IMR-90 (cell line): Measurements from ENCODE around the gene VTCN1. TPM values are rescaled to one million over a fixed set of nuclear protein-coding genes. Genes with fewer than 3 reads are reported as not detected.

Experiments
- ATAC-seq: fragments of 200-7000 bp; cut with Tn5 transposase; 2 replicates; pipeline ENCODE4 v1.9.1; 2020; ENCODE audit warnings: low read depth, mild to moderate bottlenecking, moderate library complexity
- BruUV-seq: library from RNA; stranded (reverse); fragments of 400-500 nt; replicated peaks from 2 replicates; lab custom pipeline; 2021; lab: Mats Ljungman, UMichigan
- CTCF ChIA-PET: fragments of 300-600 bp; formaldehyde crosslinking; extraction: SDS; loops from one replicate; lab custom pipeline; 2021; ENCODE audit warnings: antibody characterized with exemption; lab: Yijun Ruan, JAX
- POLR2A ChIA-PET: fragments of 300-600 bp; sonication (Branson Sonifier 250); formaldehyde crosslinking; loops from one replicate; lab custom pipeline; 2022; ENCODE audit warnings: antibody characterized with exemption; ENCODE audit not compliant: unreplicated experiment; lab: Charles Lee
- DNase-seq: peaks from one replicate; pipeline ENCODE4 v3.0.0; 2013
- H2AFZ ChIP-seq: replicated peaks from 2 replicates; pipeline ENCODE3; 2013; ENCODE audit warnings: low read length, mild to moderate bottlenecking; ENCODE audit not compliant: poor library complexity
- H2AK5ac ChIP-seq: 2 replicates; pipeline ENCODE4 v1.6.1; 2013; ENCODE audit warnings: low read depth, low read length, inconsistent platforms
- H2AK9ac ChIP-seq: replicated peaks from 2 replicates; pipeline ENCODE3; 2013; ENCODE audit warnings: mild to moderate bottlenecking, low read depth, low read length, moderate library complexity; ENCODE audit not compliant: poor library complexity
- H2BK120ac ChIP-seq: 2 replicates; pipeline ENCODE4 v1.6.1; 2013; ENCODE audit warnings: low read depth, low read length, inconsistent platforms
- H2BK15ac ChIP-seq: 3 replicates; pipeline ENCODE4 v1.6.1; 2013; ENCODE audit warnings: low read depth, low read length, inconsistent platforms
- H2BK20ac ChIP-seq: 2 replicates; pipeline ENCODE4 v1.6.1; 2013; ENCODE audit warnings: low read depth, mild to moderate bottlenecking, inconsistent platforms, low read length, moderate library complexity
- H2BK5ac ChIP-seq: 2 replicates; pipeline ENCODE4 v1.6.1; 2013; ENCODE audit warnings: mild to moderate bottlenecking, low read depth, low read length, inconsistent platforms; ENCODE audit not compliant: poor library complexity, severe bottlenecking
- H3K14ac ChIP-seq: replicated peaks from 2 replicates; pipeline ENCODE4 v1.6.1; 2013; ENCODE audit warnings: low read depth, low read length, inconsistent platforms
- H3K18ac ChIP-seq: 2 replicates; pipeline ENCODE4 v1.6.1; 2013; ENCODE audit warnings: low read depth, low read length, control low read depth
- H3K23ac ChIP-seq: 2 replicates; pipeline ENCODE4 v1.6.1; 2013; ENCODE audit warnings: low read depth, low read length, inconsistent platforms
- H3K27ac ChIP-seq: 2 replicates; pipeline ENCODE4 v1.5.1; 2013; ENCODE audit warnings: mild to moderate bottlenecking, control low read depth, low read length; ENCODE audit not compliant: insufficient read depth
- H3K27me3 ChIP-seq: 2 replicates; pipeline ENCODE4 v1.6.1; 2013; ENCODE audit warnings: low read length; ENCODE audit not compliant: control insufficient read depth, insufficient read depth
- H3K36me3 ChIP-seq: 2 replicates; pipeline ENCODE4 v1.6.1; 2013; ENCODE audit warnings: low read length, mixed read lengths; ENCODE audit not compliant: control insufficient read depth, insufficient read depth
- H3K4ac ChIP-seq: 2 replicates; pipeline ENCODE4 v1.6.1; 2013; ENCODE audit warnings: low read depth, low read length, inconsistent platforms
- H3K4me1 ChIP-seq: 2 replicates; pipeline ENCODE4 v1.6.1; 2013; ENCODE audit warnings: low read length, mixed read lengths; ENCODE audit not compliant: control insufficient read depth, insufficient read depth
- H3K4me2 ChIP-seq: 2 replicates; pipeline ENCODE4 v1.6.1; 2013; ENCODE audit warnings: low read depth, mild to moderate bottlenecking, control low read depth, low read length, moderate library complexity
- H3K4me3 ChIP-seq: 2 replicates; pipeline ENCODE4 v1.5.1; 2013; ENCODE audit warnings: low read depth, mild to moderate bottlenecking, control low read depth, low read length, moderate library complexity; ENCODE audit not compliant: insufficient read depth
- H3K56ac ChIP-seq: 2 replicates; pipeline ENCODE4 v1.6.1; 2013; ENCODE audit warnings: low read length, inconsistent platforms; ENCODE audit not compliant: insufficient read depth; ENCODE audit errors: extremely low read depth
- H3K79me1 ChIP-seq, 2 experiments: 2 replicates each; pipeline ENCODE4 v1.6.1; 2013; ENCODE audit warnings: low read length in 2 of 2, inconsistent platforms in 1 of 2, low read depth in 1 of 2
- H3K9ac ChIP-seq: 2 replicates; pipeline ENCODE4 v1.6.1; 2013; ENCODE audit warnings: low read depth, low read length, control low read depth
- H3K9me1 ChIP-seq: 2 replicates; pipeline ENCODE4 v1.6.1; 2013; ENCODE audit warnings: low read length, inconsistent platforms; ENCODE audit not compliant: insufficient read depth
- H3K9me3 ChIP-seq: 2 replicates; pipeline ENCODE4 v1.6.1; 2013; ENCODE audit warnings: low read length; ENCODE audit not compliant: control insufficient read depth, insufficient read depth
- H4K20me1 ChIP-seq: 2 replicates; pipeline ENCODE4 v1.6.1; 2013; ENCODE audit warnings: low read length, inconsistent platforms; ENCODE audit not compliant: insufficient read depth
- H4K5ac ChIP-seq: 2 replicates; pipeline ENCODE4 v1.6.1; 2013; ENCODE audit warnings: mild to moderate bottlenecking, low read depth, low read length, control low read depth
- H4K8ac ChIP-seq, 2 experiments: 2 replicates each; pipeline ENCODE4 v1.6.1; 2013; ENCODE audit warnings: low read depth in 2 of 2, low read length in 2 of 2, control low read depth in 1 of 2, inconsistent platforms in 1 of 2
- H4K91ac ChIP-seq: 2 replicates; pipeline ENCODE4 v1.6.1; 2013; ENCODE audit warnings: low read depth, low read length, inconsistent platforms; ENCODE audit not compliant: insufficient read depth
- BHLHE40 ChIP-seq: fragments of 150-350 bp; IDR thresholded peaks from 2 replicates; pipeline ENCODE4 v1.6.1; 2016; ENCODE audit warnings: mild to moderate bottlenecking, low read depth, low read length
- CEBPB ChIP-seq: IDR thresholded peaks from 2 replicates; pipeline ENCODE4 v1.6.1; 2012; ENCODE audit warnings: low read depth, low read length, improper control_type of control experiment
- CTCF ChIP-seq: conservative IDR thresholded peaks from 2 replicates; pipeline ENCODE4 v1.5.1; 2012; ENCODE audit warnings: mild to moderate bottlenecking, low read depth, low read length, improper control_type of control experiment
- ELK1 ChIP-seq: fragments of 150-350 bp; IDR thresholded peaks from 2 replicates; pipeline ENCODE4 v1.6.1; 2016; ENCODE audit warnings: low read depth, mild to moderate bottlenecking, low read length, moderate library complexity, borderline replicate concordance
- FOS ChIP-seq: fragments of 150-350 bp; IDR thresholded peaks from 2 replicates; pipeline ENCODE4 v1.6.1; 2016; ENCODE audit warnings: low read depth, low read length
- MAFK ChIP-seq: IDR thresholded peaks from 2 replicates; pipeline ENCODE4 v1.6.1; 2012; ENCODE audit warnings: low read depth, low read length, improper control_type of control experiment
- MAZ ChIP-seq: IDR thresholded peaks from 2 replicates; pipeline ENCODE4 v1.6.1; 2012; ENCODE audit warnings: low read depth, mild to moderate bottlenecking, low read length, improper control_type of control experiment, moderate library complexity, borderline replicate concordance
- MXI1 ChIP-seq: IDR thresholded peaks from 2 replicates; pipeline ENCODE4 v1.6.1; 2012; ENCODE audit warnings: low read depth, mild to moderate bottlenecking, low read length, moderate library complexity, borderline replicate concordance
- NFE2L2 ChIP-seq: fragments of 150-350 bp; IDR thresholded peaks from 2 replicates; pipeline ENCODE4 v1.6.1; 2016; ENCODE audit warnings: low read depth, mild to moderate bottlenecking, low read length
- POLR2A ChIP-seq: IDR thresholded peaks from 2 replicates; pipeline ENCODE4 v1.6.1; 2012; ENCODE audit warnings: mild to moderate bottlenecking, low read depth, low read length
- RAD21 ChIP-seq: IDR thresholded peaks from 2 replicates; pipeline ENCODE4 v1.6.1; 2012; ENCODE audit warnings: low read length, improper control_type of control experiment
- RCOR1 ChIP-seq: IDR thresholded peaks from 2 replicates; pipeline ENCODE4 v1.6.1; 2012; ENCODE audit warnings: mild to moderate bottlenecking, low read length, improper control_type of control experiment; ENCODE audit not compliant: insufficient replicate concordance
- RFX5 ChIP-seq: IDR thresholded peaks from 2 replicates; pipeline ENCODE4 v1.8.0; 2012; ENCODE audit warnings: low read depth, mild to moderate bottlenecking, low read length, moderate library complexity
- SMC3 ChIP-seq: fragments of 150-350 bp; IDR thresholded peaks from 2 replicates; pipeline ENCODE4 v1.6.1; 2016; ENCODE audit warnings: low read depth, mild to moderate bottlenecking, antibody characterized with exemption, low read length, moderate library complexity
- USF2 ChIP-seq: fragments of 150-350 bp; IDR thresholded peaks from 2 replicates; pipeline ENCODE4 v1.6.1; 2017; ENCODE audit warnings: mild to moderate bottlenecking, antibody characterized with exemption, low read length, low read depth
- dilution Hi-C: fragments of 300-500 bp; cut with HindIII; formaldehyde crosslinking; loops from one replicate; pipeline ENCODE4 v1.14.3; 2018; ENCODE audit warnings: low sequenced_read_pairs; ENCODE audit not compliant: unreplicated experiment
- in situ Hi-C: fragments of 300-500 bp; cut with MboI; formaldehyde crosslinking; loops from 3 replicates; pipeline ENCODE4 v1.14.3; 2019; ENCODE audit warnings: low sequenced_read_pairs, inconsistent platforms, mixed read lengths
- intact Hi-C: fragments of 100-400 bp; cut with micrococcal nuclease; formaldehyde crosslinking; loops from 2 replicates; pipeline ENCODE4 v1.10.0; 2022
- polyA plus RNA-seq, 3 experiments: library from polyadenylated mRNA; depleted of rRNA; stranded (reverse); fragments of >200 nt; gene quantifications; 2 replicates each; pipeline ENCODE4 v1.2.3, GENCODE V29; 2012; ENCODE audit warnings: low replicate concordance in 1 of 3
- total RNA-seq: library from RNA; depleted of rRNA; stranded (reverse); fragments of >200 nt; gene quantifications from 2 replicates; pipeline ENCODE4 v1.2.3, GENCODE V29; 2012

The VTCN1 gene
- total and polyA plus RNA-seq, 2 of the 4 experiments (the other 2 are of a cell fraction), result not detected

- TF ChIP-seq SMC3 (no peak), BHLHE40 (no peak), CEBPB (no peak), RCOR1 (no peak), NFE2L2 (no peak), POLR2A (no peak), FOS (no peak), ELK1 (no peak), MXI1 (no peak), CTCF (no peak), RFX5 (no peak), MAZ (no peak), MAFK (no peak), RAD21 (no peak), USF2 (no peak)
- Histone ChIP-seq H3K9ac (no peak overlapping the region), H2BK120ac (no peak overlapping the region), H3K18ac (no peak overlapping the region), H3K4me1 (no peaks in the 10 kb centered on the region), H4K5ac (no peak overlapping the region), H3K4me3 (no peak overlapping the region), H2AK9ac (no peak overlapping the region), H3K9me1 (no peaks in the 10 kb centered on the region), H3K4me2 (no peak overlapping the region), H2AFZ (no peak overlapping the region), H3K9me3 (no peaks in the 10 kb centered on the region), H3K36me3 (no peaks in the 10 kb centered on the region), H2BK15ac (no peak overlapping the region), H3K79me1 (no peaks in the 10 kb centered on the region), H3K23ac (no peak overlapping the region), H4K8ac (no peak overlapping the region), H2AK5ac (no peak overlapping the region), H3K27me3 (peaks cover 6% of the 10 kb centered on the region), H2BK20ac (no peak overlapping the region), H2BK5ac (no peak overlapping the region), H3K14ac (no peak overlapping the region), H4K91ac (no peak overlapping the region), H3K4ac (no peak overlapping the region), H3K27ac (no peak overlapping the region), H3K56ac (no peak overlapping the region), H4K20me1 (no peaks in the 10 kb centered on the region)
- ChIA-PET CTCF (no interaction called here), POLR2A (no interaction called here)
- DNase-seq, result no peak
- no TSS peak for BruUV-seq
- dilution Hi-C loops (no loop called here), intact Hi-C loops (no loop called here), in situ Hi-C loops (no loop called here)
- no peak for ATAC-seq
Observed at GRCh38 chr1:117250061-117250606, 39.4 kb upstream of the VTCN1 start.
